T-helper 17 cell (primary cell): ENCODE results near the gene ROR1. TPM values are rescaled to one million over a fixed set of nuclear protein-coding genes. Genes with fewer than 3 reads are reported as not detected.

ENCODE experiments used
- ATAC-seq: fragments of 150-1000 bp; cut with Tn5 transposase; 2 replicates; pipeline ENCODE4 v1.10.0; 2021; ENCODE audit warnings: mild to moderate bottlenecking, moderate library complexity
- DNase-seq, 3 donors: peaks; one replicate each; pipeline versions ENCODE4 v3.0.0 to v3.0.0-alpha.2; 2020 to 2021
- H3K9me3 ChIP-seq: one replicate; pipeline ENCODE4 v1.7.0; 2013; ENCODE audit warnings: low read length, mild to moderate bottlenecking; ENCODE audit not compliant: control insufficient read depth, poor library complexity, severe bottlenecking
- H3K27ac Mint-ChIP-seq: one replicate; pipeline ENCODE4 v1.8.0; 2022; ENCODE audit warnings: mild to moderate bottlenecking, moderate library complexity, mixed read lengths
- H3K27me3 Mint-ChIP-seq: one replicate; pipeline ENCODE4 v1.8.0; 2022; ENCODE audit warnings: mixed read lengths
- H3K36me3 Mint-ChIP-seq: one replicate; pipeline ENCODE4 v1.8.0; 2022; ENCODE audit warnings: low read depth, mixed read lengths
- H3K4me1 Mint-ChIP-seq: one replicate; pipeline ENCODE4 v1.8.0; 2022; ENCODE audit warnings: mild to moderate bottlenecking, mixed read lengths
- H3K4me3 Mint-ChIP-seq: one replicate; pipeline ENCODE4 v1.8.0; 2022; ENCODE audit warnings: mild to moderate bottlenecking, moderate library complexity, mixed read lengths
- total RNA-seq, 4 donors: library from RNA in 2 of 4; stranded (reverse) in 2 of 4; gene quantifications; one replicate each; pipeline ENCODE4 v1.2.3 and lab custom pipeline; 2022 to 2026

The ROR1 gene
- total RNA-seq, 2 donors from 2014 or later = not detected

- H3K9me3 ChIP-seq = no peaks in the 10 kb centered on the region
- peaks cover 16% of the 10 kb centered on the region for H3K27me3 Mint-ChIP-seq
- no peak overlapping the region for H3K27ac Mint-ChIP-seq
- H3K4me1 Mint-ChIP-seq = no peaks in the 10 kb centered on the region
- H3K36me3 Mint-ChIP-seq = no peaks in the 10 kb centered on the region
- DNase-seq (no peak), ATAC-seq (no peak)
- H3K4me3 Mint-ChIP-seq = no peak overlapping the region
Observed at GRCh38 chr1:64182207-64182606, 408.4 kb downstream of the ROR1 start.

GRCh38 chr1:64183395-64184002 is 409.7 kb downstream of the ROR1 start:
- H3K27me3 Mint-ChIP-seq = peaks cover 10% of the 10 kb centered on the region
- H3K4me1 Mint-ChIP-seq = no peaks in the 10 kb centered on the region
- ATAC-seq (no peak), DNase-seq (no peak)
- H3K27ac Mint-ChIP-seq = peak overlapping the region; percentile 34
- no peaks in the 10 kb centered on the region for H3K36me3 Mint-ChIP-seq
- no peaks in the 10 kb centered on the region for H3K9me3 ChIP-seq
- no peak overlapping the region for H3K4me3 Mint-ChIP-seq

- H3K9me3 ChIP-seq = no peaks in the 10 kb centered on the region
- ATAC-seq = no peak
- Mint-ChIP-seq H3K27me3 (peaks cover 9% of the 10 kb centered on the region), H3K4me1 (no peaks in the 10 kb centered on the region), H3K27ac (peak overlapping the region; percentile 34), H3K4me3 (no peak overlapping the region), H3K36me3 (no peaks in the 10 kb centered on the region)
- no peak for DNase-seq
Observed at GRCh38 chr1:64184003-64184440, 410.2 kb downstream of the ROR1 start.

GRCh38 chr1:64186138-64186897 is 412.5 kb downstream of the ROR1 start:
- no peaks in the 10 kb centered on the region for H3K36me3 Mint-ChIP-seq
- peaks cover 9% of the 10 kb centered on the region for H3K27me3 Mint-ChIP-seq
- ATAC-seq (no peak), DNase-seq (no peak)
- no peak overlapping the region for H3K4me3 Mint-ChIP-seq
- H3K9me3 ChIP-seq = no peaks in the 10 kb centered on the region
- H3K27ac Mint-ChIP-seq = no peak overlapping the region
- no peaks in the 10 kb centered on the region for H3K4me1 Mint-ChIP-seq

- Mint-ChIP-seq H3K4me1 (no peaks in the 10 kb centered on the region), H3K4me3 (no peak overlapping the region), H3K27ac (no peak overlapping the region), H3K36me3 (no peaks in the 10 kb centered on the region), H3K27me3 (peaks cover 9% of the 10 kb centered on the region)
- DNase-seq (no peak), ATAC-seq (no peak)
- no peaks in the 10 kb centered on the region for H3K9me3 ChIP-seq
Observed at GRCh38 chr1:64186898-64187280, 413.1 kb downstream of the ROR1 start.

GRCh38 chr1:64187646-64188045 is 413.8 kb downstream of the ROR1 start:
- H3K27ac Mint-ChIP-seq = no peak overlapping the region
- no peak overlapping the region for H3K4me3 Mint-ChIP-seq
- ATAC-seq = no peak
- no peaks in the 10 kb centered on the region for H3K36me3 Mint-ChIP-seq
- H3K9me3 ChIP-seq = no peaks in the 10 kb centered on the region
- H3K4me1 Mint-ChIP-seq = no peaks in the 10 kb centered on the region
- no peak for DNase-seq
- H3K27me3 Mint-ChIP-seq = peaks cover 9% of the 10 kb centered on the region

- DNase-seq = no peak
- Mint-ChIP-seq H3K4me1 (no peaks in the 10 kb centered on the region), H3K4me3 (no peak overlapping the region), H3K27ac (no peak overlapping the region), H3K27me3 (peaks cover 5% of the 10 kb centered on the region), H3K36me3 (no peaks in the 10 kb centered on the region)
- no peak for ATAC-seq
- no peaks in the 10 kb centered on the region for H3K9me3 ChIP-seq
Observed at GRCh38 chr1:64192290-64192689, 418.5 kb downstream of the ROR1 start.

- Mint-ChIP-seq H3K4me1 (no peaks in the 10 kb centered on the region), H3K4me3 (no peak overlapping the region), H3K36me3 (no peaks in the 10 kb centered on the region), H3K27ac (no peak overlapping the region), H3K27me3 (no peaks in the 10 kb centered on the region)
- no peak for DNase-seq
- no peaks in the 10 kb centered on the region for H3K9me3 ChIP-seq
- ATAC-seq = no peak
Observed at GRCh38 chr1:64194168-64195080, 420.6 kb downstream of the ROR1 start.

- H3K9me3 ChIP-seq = no peaks in the 10 kb centered on the region
- ATAC-seq (no peak), DNase-seq (no peak)
- H3K36me3 Mint-ChIP-seq = no peaks in the 10 kb centered on the region
- H3K4me3 Mint-ChIP-seq = no peak overlapping the region
- no peak overlapping the region for H3K27ac Mint-ChIP-seq
- H3K4me1 Mint-ChIP-seq = no peaks in the 10 kb centered on the region
- no peaks in the 10 kb centered on the region for H3K27me3 Mint-ChIP-seq
Observed at GRCh38 chr1:64195081-64195395, 421.2 kb downstream of the ROR1 start.

GRCh38 chr1:64196074-64196870 is 422.5 kb downstream of the ROR1 start:
- H3K9me3 ChIP-seq = no peaks in the 10 kb centered on the region
- Mint-ChIP-seq H3K36me3 (no peaks in the 10 kb centered on the region), H3K4me3 (no peak overlapping the region), H3K27ac (no peak overlapping the region), H3K4me1 (no peaks in the 10 kb centered on the region), H3K27me3 (no peaks in the 10 kb centered on the region)
- ATAC-seq (no peak), DNase-seq (no peak)

- no peak for DNase-seq
- ATAC-seq = no peak
- Mint-ChIP-seq H3K36me3 (no peaks in the 10 kb centered on the region), H3K27ac (no peak overlapping the region), H3K4me1 (no peaks in the 10 kb centered on the region), H3K27me3 (no peaks in the 10 kb centered on the region), H3K4me3 (no peak overlapping the region)
- no peaks in the 10 kb centered on the region for H3K9me3 ChIP-seq
Observed at GRCh38 chr1:64197076-64197475, 423.3 kb downstream of the ROR1 start.

GRCh38 chr1:64199154-64199553 is 425.3 kb downstream of the ROR1 start:
- no peak for DNase-seq
- Mint-ChIP-seq H3K36me3 (no peaks in the 10 kb centered on the region), H3K4me1 (no peaks in the 10 kb centered on the region), H3K27ac (no peak overlapping the region), H3K27me3 (no peaks in the 10 kb centered on the region), H3K4me3 (no peak overlapping the region)
- ATAC-seq = no peak
- no peaks in the 10 kb centered on the region for H3K9me3 ChIP-seq

- ATAC-seq (no peak), DNase-seq (no peak)
- Mint-ChIP-seq H3K27ac (no peak overlapping the region), H3K4me3 (no peak overlapping the region), H3K27me3 (peaks cover 5% of the 10 kb centered on the region), H3K36me3 (no peaks in the 10 kb centered on the region), H3K4me1 (no peaks in the 10 kb centered on the region)
- no peaks in the 10 kb centered on the region for H3K9me3 ChIP-seq
Observed at GRCh38 chr1:64200064-64200463, 426.2 kb downstream of the ROR1 start.
